Left cardiac atrium (tissue), 4 donors: ENCODE results near the gene DMAC1. TPM values are rescaled to one million over a fixed set of nuclear protein-coding genes. Genes with fewer than 3 reads are reported as not detected.

Experiments used
- ATAC-seq, 2 donors: fragments of 200-7000 bp; cut with Tn5 transposase; one replicate each; pipeline ENCODE4 v1.9.1; 2020; ENCODE audit warnings: mild to moderate bottlenecking in 2 of 2, moderate library complexity in 2 of 2
- DNase-seq: peaks from one replicate; pipeline ENCODE4 v3.0.0-alpha.2; 2020
- intact Hi-C, 2 donors: fragments of 100-400 bp; cut with DNase I; formaldehyde crosslinking; loops; one replicate each; pipeline versions ENCODE4 v1.14.1 to v1.15.1; 2022 to 2023
- total RNA-seq, 2 donors: library from RNA; stranded (reverse); fragmentation: NEBNext Ultra II Directional; extraction: Animal tissue kit (Norgen Biotek cat#: 25700); gene quantifications; one replicate each; pipeline ENCODE4 v1.2.1, GENCODE V29; 2021
- donor health status: DM: no; HTN: yes; CAD: no.
- donor health status: DM: no; HTN: yes; CAD: no; lungs with severe emphysema.
- donor health status: DM: yes; HTN: yes; CAD: no.
- donor health status: Dilated cardiomyopathy.

The DMAC1 gene
- total RNA-seq, 2 donors from 2014 or later: 103 to 111 TPM

DNA sequence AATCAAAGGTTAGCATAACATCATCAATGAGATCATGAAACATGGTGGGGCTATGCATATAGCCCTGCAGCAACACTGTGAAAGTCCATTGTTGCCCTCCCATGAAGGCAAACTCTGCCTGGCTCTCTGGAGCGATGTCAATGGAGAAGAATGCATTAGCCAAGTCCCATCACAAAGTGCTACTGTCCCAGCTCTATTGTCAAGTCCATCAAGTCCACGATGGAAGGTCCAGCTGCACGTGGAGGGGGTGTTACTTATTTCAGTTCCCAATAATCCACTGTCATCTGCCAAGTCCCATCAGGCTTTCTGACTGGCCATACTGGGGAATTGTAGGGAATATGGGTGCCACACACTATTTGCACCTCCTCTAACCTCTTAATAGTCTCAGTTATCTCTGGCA is 10.8 kb downstream of the DMAC1 start:
- intact Hi-C loops: no loop called here
- ATAC-seq (no peak), DNase-seq (no peak)

DNA sequence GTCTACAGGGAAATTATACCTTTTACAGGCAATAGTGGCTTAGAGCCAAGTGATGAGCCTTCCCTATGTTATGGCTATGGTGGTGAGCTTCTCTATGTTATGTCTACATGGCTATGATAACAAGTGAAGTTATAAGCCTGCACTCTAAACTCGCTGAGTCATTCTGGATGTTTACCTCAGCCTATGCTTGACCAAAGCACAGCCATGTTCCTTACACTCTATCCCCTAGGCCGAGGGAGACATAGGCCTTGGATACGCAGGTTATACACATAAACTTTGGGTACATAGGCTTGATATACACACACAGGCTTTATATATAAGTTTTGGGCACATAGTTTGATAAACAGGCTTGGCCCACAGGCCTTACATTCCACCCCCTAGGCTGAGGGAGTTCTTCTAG is 13.8 kb downstream of the DMAC1 start:
- intact Hi-C loops: no loop called here
- no peak for ATAC-seq
- DNase-seq: no peak

DNA sequence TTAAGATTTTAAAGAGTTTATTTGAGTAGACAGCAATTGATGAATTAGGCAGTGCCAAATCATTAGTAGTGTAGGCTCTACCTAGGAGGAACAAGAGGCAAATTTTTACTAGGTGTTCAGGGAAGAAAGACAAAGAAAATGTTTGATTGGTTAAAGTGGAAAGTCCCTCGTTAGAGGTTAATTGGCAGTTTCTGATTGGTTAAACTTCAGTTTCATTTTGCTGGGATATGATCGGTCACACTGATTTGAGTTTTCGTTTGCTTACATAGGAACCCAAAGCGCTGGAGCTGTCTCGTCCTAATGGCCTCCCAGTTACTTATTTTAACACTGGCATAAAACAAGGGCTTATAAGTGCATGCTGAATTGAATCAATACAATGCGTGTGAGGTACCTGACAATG is 15.1 kb downstream of the DMAC1 start:
- intact Hi-C loops: no loop called here
- ATAC-seq (no peak), DNase-seq (no peak)

DNA sequence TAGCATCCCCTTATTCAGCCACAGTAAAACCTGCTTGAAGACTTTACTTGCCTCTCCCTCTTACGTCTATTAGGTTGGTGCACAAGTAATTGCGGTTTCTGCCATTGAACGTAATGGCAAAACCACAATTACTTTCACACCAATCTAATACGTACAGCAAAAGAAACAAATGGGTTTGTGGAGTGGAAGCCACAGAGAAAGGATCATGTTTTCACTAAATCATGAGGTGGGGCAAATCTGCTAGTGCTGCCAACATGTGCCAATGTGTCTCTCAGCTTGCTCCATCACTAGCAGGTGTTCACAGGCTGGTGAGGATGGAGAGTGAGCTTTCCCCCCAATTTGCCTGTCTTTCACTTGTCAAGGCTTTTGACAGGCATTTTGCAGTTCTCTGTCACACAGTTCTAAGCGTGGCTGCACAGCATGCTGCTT is 15.9 kb downstream of the DMAC1 start:
- no peak for ATAC-seq
- intact Hi-C loops: no loop called here
- DNase-seq: no peak

DNA sequence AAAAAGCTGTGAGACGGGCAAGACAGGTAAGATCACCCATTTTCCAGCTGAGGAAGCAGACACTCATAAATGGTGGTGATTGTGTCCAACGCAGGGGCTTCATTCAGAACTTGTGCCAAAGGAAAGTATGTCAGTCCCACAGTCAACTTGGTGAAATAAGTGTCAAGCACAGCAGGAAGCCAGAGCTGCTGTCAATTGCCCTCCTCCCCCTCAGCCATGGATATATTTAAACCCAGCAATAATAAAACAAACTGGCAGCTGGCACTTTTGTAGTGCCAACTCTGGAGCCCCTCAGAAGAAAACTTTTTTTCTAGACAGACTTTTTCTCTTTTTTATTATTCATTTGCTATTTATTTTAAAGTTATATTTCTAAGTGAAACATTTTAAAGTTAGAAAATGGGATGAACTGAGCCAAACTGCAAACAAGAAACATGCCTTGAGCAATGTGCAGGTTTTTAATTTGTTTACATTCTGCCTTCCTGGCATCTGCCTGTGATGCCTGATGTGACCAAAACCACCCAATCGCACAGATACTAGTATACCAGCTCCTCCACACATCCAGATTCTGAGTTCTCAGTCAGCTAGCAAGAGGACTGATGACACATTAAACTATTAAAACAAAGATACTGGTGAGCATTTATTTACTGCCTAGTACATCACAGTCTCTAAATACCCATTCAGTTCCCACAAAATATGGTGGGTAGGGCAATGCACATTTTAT is 17.0 kb downstream of the DMAC1 start:
- intact Hi-C loops: no loop called here
- peak; percentile 50 to 54 for ATAC-seq
- DNase-seq: no peak

DNA sequence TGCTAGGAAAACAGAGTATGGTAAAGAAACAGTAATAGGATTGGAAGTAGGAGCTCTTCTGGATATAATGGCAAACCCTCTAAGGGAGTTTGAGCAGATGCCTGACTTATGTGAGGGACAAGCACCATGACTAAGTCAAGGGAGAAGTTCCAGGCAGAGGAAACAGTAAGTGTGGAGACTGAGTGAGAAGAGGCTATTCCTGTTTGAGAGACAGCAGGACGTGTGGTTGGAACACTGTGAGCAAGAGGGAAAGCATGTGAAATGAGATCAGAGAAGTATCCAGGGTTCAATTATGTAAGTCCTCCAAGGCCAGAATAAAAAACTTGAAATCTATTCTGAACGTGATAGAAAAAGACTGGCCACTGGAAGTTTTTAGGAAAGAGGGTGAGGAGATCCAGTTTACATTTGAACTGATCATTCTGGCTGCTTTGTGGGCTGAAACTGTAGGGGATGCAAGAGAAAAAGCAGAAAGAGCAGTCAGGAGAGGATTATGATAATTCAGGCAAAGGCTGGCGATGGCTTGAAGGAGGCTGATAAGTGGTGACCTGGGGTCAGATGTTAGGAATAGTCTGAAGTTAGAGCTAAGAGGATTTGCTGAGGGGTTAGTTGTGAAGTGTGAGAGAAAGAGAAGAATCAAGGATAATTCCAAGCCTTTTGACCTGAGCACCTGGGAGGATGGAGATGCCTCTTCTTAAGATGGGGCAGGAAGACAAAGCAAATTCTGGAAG is 19.2 kb downstream of the DMAC1 start:
- intact Hi-C loops: no loop called here
- ATAC-seq (peak in 1 of 2 donors; percentile 90), DNase-seq (no peak)

DNA sequence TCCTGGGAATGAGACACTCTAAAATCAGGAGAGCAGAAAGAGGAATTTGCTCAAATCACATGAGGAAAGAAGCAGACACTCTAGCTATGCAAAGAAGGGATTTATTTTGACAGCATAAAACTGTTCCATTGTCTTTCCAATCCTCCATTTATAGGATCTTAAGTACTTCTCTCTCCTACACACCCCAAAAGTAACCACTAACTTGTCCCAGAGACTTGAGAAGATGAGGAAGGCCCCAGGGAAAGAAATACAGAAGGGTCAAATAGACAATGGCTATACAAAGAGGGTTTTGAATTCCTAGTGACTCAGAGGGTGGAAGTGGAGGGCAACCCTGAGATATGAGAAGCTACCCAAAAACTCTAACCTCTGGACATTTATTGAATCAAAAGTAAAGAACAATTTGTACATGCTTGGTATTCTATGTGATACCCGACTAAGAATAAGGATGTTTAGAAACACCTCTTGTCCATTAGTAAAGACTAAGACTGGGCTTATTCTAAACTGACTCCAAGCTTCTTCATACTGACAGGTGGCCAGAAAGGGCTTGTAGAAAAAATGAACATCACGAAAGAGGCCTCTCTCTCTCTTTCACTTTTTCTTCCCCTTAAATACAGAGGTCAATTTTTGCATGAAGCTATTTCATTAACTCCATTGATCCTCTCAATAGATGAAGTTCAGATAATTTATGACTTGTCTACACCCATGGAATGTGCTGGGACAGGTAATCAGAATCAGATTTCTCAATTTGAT is 20.6 kb downstream of the DMAC1 start:
- no peak for ATAC-seq
- intact Hi-C loops: no loop called here

DNA sequence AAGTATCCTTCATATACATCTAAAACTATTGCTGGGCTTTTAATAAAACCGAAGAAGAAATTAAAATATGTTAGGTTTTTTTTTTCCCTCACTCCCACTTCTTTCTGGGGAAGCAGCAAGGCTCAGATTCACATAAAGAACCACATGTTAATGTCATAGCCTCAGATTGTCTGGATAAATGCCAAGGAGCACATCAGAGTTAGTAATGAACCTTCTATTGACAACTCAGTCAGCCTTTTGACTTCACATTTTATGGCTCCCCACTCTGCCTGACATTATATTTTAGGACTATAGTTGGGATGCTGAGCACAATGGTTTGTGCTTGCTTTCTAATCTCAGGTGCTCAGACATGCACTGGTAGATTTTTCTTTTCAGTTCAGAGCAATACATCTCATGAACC is 21.8 kb downstream of the DMAC1 start:
- ATAC-seq: no peak
- intact Hi-C loops: no loop called here

More for the DNA sequence above, 20.6 kb downstream of the DMAC1 start:
- DNase-seq: no peak

DNA sequence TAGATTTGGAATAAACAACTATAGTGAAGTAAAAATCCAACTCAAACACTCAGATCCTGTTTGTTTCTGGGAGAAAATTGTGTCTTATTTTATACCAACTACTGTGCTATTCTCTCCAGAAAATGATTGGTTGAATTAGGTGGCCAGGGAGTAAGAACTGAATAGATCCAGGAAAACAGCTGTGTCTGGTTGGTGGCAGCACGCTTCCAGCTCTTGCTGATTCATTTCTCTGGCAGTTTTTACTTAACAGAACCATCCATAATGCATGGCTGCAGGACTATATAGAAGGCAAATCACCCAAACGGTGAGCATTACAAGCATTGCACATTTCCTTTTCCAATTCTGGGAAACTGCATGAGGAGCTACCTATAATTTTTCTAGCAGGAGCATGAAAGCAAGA is 29.5 kb downstream of the DMAC1 start:
- DNase-seq (no peak), ATAC-seq (no peak)
- intact Hi-C loops: no loop called here

More for the DNA sequence above, 21.8 kb downstream of the DMAC1 start:
- DNase-seq: no peak

DNA sequence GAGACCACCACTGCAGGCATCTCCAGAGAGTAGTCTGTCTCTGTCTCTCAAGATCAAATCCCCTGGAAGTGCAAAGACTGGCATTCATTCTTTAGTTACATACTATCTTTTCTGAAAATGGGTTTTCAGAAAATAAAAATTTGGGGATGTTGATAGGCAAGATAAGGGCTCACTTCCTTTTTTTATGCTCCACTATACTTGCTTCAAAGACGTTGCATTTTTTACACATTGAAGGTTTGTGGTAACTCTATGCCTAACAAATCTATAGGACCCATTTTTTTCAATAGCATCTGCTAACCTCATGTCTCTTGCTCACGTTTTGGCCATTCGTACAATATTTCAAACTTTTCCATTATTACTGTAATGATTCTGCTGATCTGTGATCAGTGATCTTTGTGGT is 37.0 kb downstream of the DMAC1 start:
- intact Hi-C loops: no loop called here
- DNase-seq (no peak), ATAC-seq (no peak)

DNA sequence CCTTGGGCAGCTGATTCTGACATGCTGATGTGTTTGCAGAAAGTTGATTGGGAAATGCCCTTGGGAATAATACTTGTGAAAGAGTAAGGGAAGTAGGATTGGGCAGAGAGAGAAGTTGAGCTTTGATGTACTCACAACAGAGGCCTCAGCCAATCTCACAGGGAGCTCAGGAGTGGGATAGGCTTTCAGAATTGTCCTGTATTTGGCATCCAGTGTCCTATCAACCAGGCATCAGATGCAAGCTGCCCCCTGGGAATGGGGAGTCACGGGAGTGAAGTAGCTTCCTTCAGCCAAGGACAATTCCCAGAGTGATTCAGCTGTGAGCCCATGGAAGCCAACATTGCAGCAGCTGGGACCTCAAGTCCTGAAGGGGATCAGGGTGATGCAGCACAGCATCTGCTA is 39.6 kb downstream of the DMAC1 start:
- DNase-seq (no peak), ATAC-seq (peak in 1 of 2 donors; percentile 86)
- intact Hi-C loops: no loop called here

DNA sequence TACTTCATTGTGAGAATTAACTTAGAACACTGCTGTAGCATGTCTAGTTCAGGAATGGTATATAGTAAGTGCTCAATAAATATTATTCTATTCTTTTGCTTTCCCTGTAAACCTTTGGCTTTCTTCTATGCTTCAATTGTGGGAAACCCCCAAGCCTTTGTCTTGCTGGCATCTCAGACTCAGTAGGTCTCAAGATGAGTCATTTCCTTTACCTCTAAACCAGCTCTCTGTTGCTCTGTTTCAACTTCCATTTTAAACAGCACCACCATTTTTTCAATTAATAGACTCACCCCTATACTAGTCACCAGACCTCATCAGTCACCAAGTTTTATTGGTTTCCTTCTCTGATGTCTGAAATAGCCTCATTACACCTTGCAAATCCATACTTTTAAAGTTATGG is 43.5 kb downstream of the DMAC1 start:
- no peak for DNase-seq
- intact Hi-C loops: no loop called here
- no peak for ATAC-seq

DNA sequence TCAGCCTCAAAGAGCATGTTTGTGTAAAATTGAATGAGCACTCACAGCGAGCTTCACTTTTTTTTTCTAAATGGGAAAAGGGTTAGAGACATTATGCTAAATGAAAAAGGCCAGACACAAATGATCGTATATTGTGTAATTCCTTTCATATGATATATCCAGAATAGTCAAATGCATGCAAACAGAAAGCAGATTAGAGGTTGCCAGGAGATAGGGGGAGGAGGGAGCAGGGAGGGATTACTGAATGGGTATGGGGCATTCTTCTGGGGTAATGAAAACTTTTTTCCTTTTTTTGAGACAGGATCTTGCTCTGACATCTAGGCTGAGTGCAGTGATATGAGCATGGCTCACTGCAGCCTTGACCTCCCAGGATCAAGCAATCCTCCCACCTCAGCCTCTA is 47.1 kb downstream of the DMAC1 start:
- no peak for ATAC-seq
- intact Hi-C loops: no loop called here
- no peak for DNase-seq
